Fibroblast of skin of right biceps (primary cell): Measurements from ENCODE around the gene RBM10.

Experiments used
- DNase-seq: peaks from one replicate; pipeline ENCODE4 v3.0.0-alpha.2; 2013

The RBM10 gene

GRCh38 chrX:47200385-47201150, 55.5 kb downstream of the RBM10 start:
- DNase-seq = peak; percentile 61

GRCh38 chrX:47201345-47201944, 56.4 kb downstream of the RBM10 start:
- no peak for DNase-seq

- DNase-seq = no peak
Observed at GRCh38 chrX:47202316-47202715, 57.3 kb downstream of the RBM10 start.

GRCh38 chrX:47202877-47203276, 57.9 kb downstream of the RBM10 start:
- no peak for DNase-seq

- no peak for DNase-seq
Observed at GRCh38 chrX:47204970-47205369, 59.9 kb downstream of the RBM10 start.

GRCh38 chrX:47206316-47206715, 61.3 kb downstream of the RBM10 start:
- DNase-seq = no peak

- DNase-seq = no peak
Observed at GRCh38 chrX:47208108-47208507, 63.1 kb downstream of the RBM10 start.

- no peak for DNase-seq
Observed at GRCh38 chrX:47209508-47210238, 64.7 kb downstream of the RBM10 start.

GRCh38 chrX:47210661-47211425, 65.8 kb downstream of the RBM10 start:
- DNase-seq = no peak

- DNase-seq = no peak
Observed at GRCh38 chrX:47212381-47213293, 67.6 kb downstream of the RBM10 start.

GRCh38 chrX:47214435-47215077, 69.5 kb downstream of the RBM10 start:
- no peak for DNase-seq

GRCh38 chrX:47215291-47215900, 70.4 kb downstream of the RBM10 start:
- no peak for DNase-seq

GRCh38 chrX:47216393-47216925, 71.4 kb downstream of the RBM10 start:
- no peak for DNase-seq

- DNase-seq = peak; percentile 68
Observed at GRCh38 chrX:47217121-47217851, 72.3 kb downstream of the RBM10 start.

- DNase-seq = peak; percentile 99
Observed at GRCh38 chrX:47217852-47218279, 72.8 kb downstream of the RBM10 start.

- peak; percentile 81 for DNase-seq
Observed at GRCh38 chrX:47218280-47218919, 73.4 kb downstream of the RBM10 start, which contains the start of gene CDK16. Gene CDK16, plus strand, starts transcription at chrX:47218681. Its CDS starts 4,877 bp downstream, at chrX:47223558.

GRCh38 chrX:47218920-47219815, 74.1 kb downstream of the RBM10 start:
- DNase-seq = peak; percentile 16

GRCh38 chrX:47221756-47222155, 76.7 kb downstream of the RBM10 start:
- no peak for DNase-seq
